GM12801 (cell line): ENCODE data around the gene TAS1R3.

Experiments used
- CTCF ChIP-seq: IDR thresholded peaks from one replicate; pipeline ENCODE4 v1.5.1; 2011; ENCODE audit warnings: control low read depth; ENCODE audit not compliant: insufficient read length; ENCODE audit errors: extremely low read depth

TAS1R3 gene

GRCh38 chr1:1366699-1367066 lies 35.6 kb downstream of the TAS1R3 start:
- TF ChIP-seq CTCF = no peak

- TF ChIP-seq CTCF = no peak
These were observed 36.2 kb downstream of the TAS1R3 start for GRCh38 chr1:1367315-1367714.

GRCh38 chr1:1370771-1371300 lies 39.8 kb downstream of the TAS1R3 start:
- no peak for TF ChIP-seq CTCF

GRCh38 chr1:1371364-1371745 lies 40.3 kb downstream of the TAS1R3 start:
- no peak for TF ChIP-seq CTCF

GRCh38 chr1:1371746-1372711 lies 40.9 kb downstream of the TAS1R3 start:
- no peak for TF ChIP-seq CTCF

- TF ChIP-seq CTCF = no peak
These were observed 42.2 kb downstream of the TAS1R3 start for GRCh38 chr1:1373051-1373814.
